Stomach (tissue), 9 donors: ENCODE measurements around the gene ARHGAP15. TPM values are rescaled to one million over a fixed set of nuclear protein-coding genes. Genes with fewer than 3 reads are reported as not detected.

Experiments
- DNase-seq, 2 donors: peaks; one replicate each; pipeline versions ENCODE4 v3.0.0 to v3.0.0-alpha.2; 2013 to 2019
- H3K27ac ChIP-seq, 5 donors: fragments of 200-600 bp in 4 of 5; sonication (generic) in 4 of 5; one replicate each; pipeline ENCODE4 v1.5.1; 2013 to 2019; ENCODE audit warnings: mild to moderate bottlenecking in 1 of 5, moderate library complexity in 1 of 5
- H3K27me3 ChIP-seq, 3 donors: fragments of 200-600 bp; sonication (generic); one replicate each; pipeline ENCODE4 v1.5.1; 2017 to 2019; ENCODE audit warnings: mixed run types in 1 of 3
- H3K36me3 ChIP-seq, 4 donors: fragments of 200-600 bp; sonication (generic); 1 replicate in 3 of 4; 2 replicates in 1 of 4; pipeline ENCODE4 v1.5.1; 2016 to 2019
- H3K4me1 ChIP-seq, 4 donors: fragments of 200-600 bp; sonication (generic); one replicate each; pipeline ENCODE4 v1.5.1; 2016 to 2019
- H3K4me3 ChIP-seq, 4 donors: fragments of 200-600 bp; sonication (generic) in 3 of 4; one replicate each; pipeline ENCODE4 v1.5.1; 2016 to 2019; ENCODE audit warnings: mild to moderate bottlenecking in 1 of 4
- H3K9me3 ChIP-seq, 4 donors: fragments of 200-600 bp; sonication (generic); one replicate each; pipeline ENCODE4 v1.5.1; 2016 to 2019
- EP300 ChIP-seq: sonication (generic); formaldehyde crosslinking; IDR thresholded peaks from one replicate; pipeline ENCODE4 v1.6.1; 2017; ENCODE audit warnings: antibody characterized with exemption
- POLR2A ChIP-seq, 4 donors: fragments of 450-650 bp; IDR thresholded peaks; one replicate each; pipeline ENCODE4 v1.6.1; 2016; ENCODE audit warnings: antibody characterized with exemption in 4 of 4, control low read depth in 2 of 4, mild to moderate bottlenecking in 1 of 4, moderate library complexity in 1 of 4
- POLR2AphosphoS5 ChIP-seq, 3 donors: sonication (generic); formaldehyde crosslinking; IDR thresholded peaks; one replicate each; pipeline ENCODE4 v1.6.1; 2016; ENCODE audit warnings: antibody characterized with exemption in 3 of 3
- WGBS, 5 donors: extraction: QIAGEN DNeasy Blood & Tissue Kit in 3 of 5; methylation state at CpG; one replicate each; pipeline versions ENCODE4 v1.1.5 to v1.1.7; 2013 to 2018; 5-methylcytosine and 5-hydroxymethylcytosine counted together
- intact Hi-C: fragments of 100-400 bp; cut with DNase I; formaldehyde crosslinking; loops from one replicate; pipeline ENCODE4 v1.15.1; 2023; ENCODE audit warnings: low total_unique reads
- polyA plus RNA-seq, 3 donors: library from polyadenylated mRNA; stranded (reverse); fragments of 200-250 nt; gene quantifications; one replicate each; pipeline ENCODE4 v1.2.3, GENCODE V29; 2013
- total RNA-seq, 5 donors: library from RNA; depleted of rRNA; stranded (reverse); fragments of >200 nt; gene quantifications; one replicate each; pipeline versions ENCODE4 v1.1.0 to v1.2.3, GENCODE V29; 2014 to 2016
- TF ChIP-seq, protein P1 (sequence below), 7 experiments: fragments of 450-650 bp in 4 of 7; fragments of 200-600 bp in 3 of 7; sonication (generic) in 3 of 7; IDR thresholded peaks; one replicate each; pipeline ENCODE4 v1.5.1; 2016 to 2019; ENCODE audit warnings: antibody characterized with exemption in 7 of 7, control low read depth in 2 of 7, mild to moderate bottlenecking in 1 of 7
- donor health status: healthy with polysubstance abuse.
- donor health status: Bipolar disorder and iron deficiency.
- donor health status: healthy.

Gene ARHGAP15
- total and polyA plus RNA-seq, 8 donors = 1.8 to 66.3 (median 6.8) TPM; not detected in 1

DNA sequence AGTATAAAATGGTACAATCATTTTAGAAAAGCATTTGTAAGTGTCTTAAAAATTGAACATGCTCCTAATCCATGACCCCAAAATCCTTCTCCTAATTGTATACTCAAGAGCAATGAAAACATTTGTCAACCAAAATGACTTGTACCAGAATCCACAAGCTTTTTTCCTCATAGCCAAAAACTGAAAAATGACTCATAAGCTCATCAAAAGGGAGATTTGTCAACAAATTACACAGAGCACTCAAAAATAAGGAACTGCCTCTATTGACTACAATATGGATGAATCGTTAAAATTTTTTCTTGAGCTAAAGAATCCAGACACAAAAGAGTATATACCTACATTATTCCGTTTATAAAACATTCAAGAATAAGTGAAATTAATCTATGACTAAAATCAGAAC lies 544.8 kb downstream of the ARHGAP15 start:
- H3K27ac ChIP-seq = no peak overlapping the region
- H3K36me3 ChIP-seq = no peaks in the 10 kb centered on the region
- no peak overlapping the region for H3K4me3 ChIP-seq
- whole genome bisulfite sequencing, 5 donors = 90 to 95% (median 93%) methylated on average over 2 of the region's 2 CpGs
- H3K4me1 ChIP-seq = no peaks in the 10 kb centered on the region
- H3K27me3 ChIP-seq = no peaks in the 10 kb centered on the region
- intact Hi-C loops = no loop called here
- DNase-seq = no peak
- TF ChIP-seq POLR2A (IDR thresholded peaks at IDR 0.05) = no peak
- no peak for TF ChIP-seq POLR2AphosphoS5 (IDR thresholded peaks at IDR 0.05)
- no peak for TF ChIP-seq EP300
- TF ChIP-seq, protein P1, sequence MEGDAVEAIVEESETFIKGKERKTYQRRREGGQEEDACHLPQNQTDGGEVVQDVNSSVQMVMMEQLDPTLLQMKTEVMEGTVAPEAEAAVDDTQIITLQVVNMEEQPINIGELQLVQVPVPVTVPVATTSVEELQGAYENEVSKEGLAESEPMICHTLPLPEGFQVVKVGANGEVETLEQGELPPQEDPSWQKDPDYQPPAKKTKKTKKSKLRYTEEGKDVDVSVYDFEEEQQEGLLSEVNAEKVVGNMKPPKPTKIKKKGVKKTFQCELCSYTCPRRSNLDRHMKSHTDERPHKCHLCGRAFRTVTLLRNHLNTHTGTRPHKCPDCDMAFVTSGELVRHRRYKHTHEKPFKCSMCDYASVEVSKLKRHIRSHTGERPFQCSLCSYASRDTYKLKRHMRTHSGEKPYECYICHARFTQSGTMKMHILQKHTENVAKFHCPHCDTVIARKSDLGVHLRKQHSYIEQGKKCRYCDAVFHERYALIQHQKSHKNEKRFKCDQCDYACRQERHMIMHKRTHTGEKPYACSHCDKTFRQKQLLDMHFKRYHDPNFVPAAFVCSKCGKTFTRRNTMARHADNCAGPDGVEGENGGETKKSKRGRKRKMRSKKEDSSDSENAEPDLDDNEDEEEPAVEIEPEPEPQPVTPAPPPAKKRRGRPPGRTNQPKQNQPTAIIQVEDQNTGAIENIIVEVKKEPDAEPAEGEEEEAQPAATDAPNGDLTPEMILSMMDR (IDR thresholded peaks at IDR 0.05) = no peak
- H3K9me3 ChIP-seq = no peaks in the 10 kb centered on the region

DNA sequence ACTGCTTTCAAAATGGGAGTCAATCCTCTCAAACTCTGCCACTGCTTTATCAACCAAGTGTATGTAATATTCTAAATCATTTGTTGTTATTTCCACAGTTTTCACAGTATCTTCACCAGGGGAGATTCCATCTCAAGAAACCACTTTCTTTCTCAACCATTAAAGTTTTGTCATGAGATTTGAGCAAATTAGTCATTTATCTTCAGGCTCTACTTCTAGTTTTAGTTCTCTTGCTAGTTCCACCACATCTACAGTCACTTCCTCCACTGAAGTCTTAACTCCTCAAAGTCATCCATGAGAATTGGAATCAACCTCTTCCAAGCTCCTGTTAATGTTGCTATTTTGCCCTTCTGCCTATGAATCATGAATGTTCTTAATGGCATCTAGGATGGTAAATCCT lies 545.8 kb downstream of the ARHGAP15 start:
- TF ChIP-seq POLR2A (IDR thresholded peaks at IDR 0.05) = no peak
- TF ChIP-seq, protein P1 (IDR thresholded peaks at IDR 0.05) = no peak
- no peak for TF ChIP-seq POLR2AphosphoS5 (IDR thresholded peaks at IDR 0.05)
- TF ChIP-seq EP300 = no peak
- no peaks in the 10 kb centered on the region for H3K27me3 ChIP-seq
- no peak for DNase-seq
- H3K4me1 ChIP-seq = no peaks in the 10 kb centered on the region
- H3K27ac ChIP-seq = no peak overlapping the region
- H3K9me3 ChIP-seq = no peaks in the 10 kb centered on the region
- intact Hi-C loops = no loop called here
- H3K4me3 ChIP-seq = no peak overlapping the region
- no peaks in the 10 kb centered on the region for H3K36me3 ChIP-seq

DNA sequence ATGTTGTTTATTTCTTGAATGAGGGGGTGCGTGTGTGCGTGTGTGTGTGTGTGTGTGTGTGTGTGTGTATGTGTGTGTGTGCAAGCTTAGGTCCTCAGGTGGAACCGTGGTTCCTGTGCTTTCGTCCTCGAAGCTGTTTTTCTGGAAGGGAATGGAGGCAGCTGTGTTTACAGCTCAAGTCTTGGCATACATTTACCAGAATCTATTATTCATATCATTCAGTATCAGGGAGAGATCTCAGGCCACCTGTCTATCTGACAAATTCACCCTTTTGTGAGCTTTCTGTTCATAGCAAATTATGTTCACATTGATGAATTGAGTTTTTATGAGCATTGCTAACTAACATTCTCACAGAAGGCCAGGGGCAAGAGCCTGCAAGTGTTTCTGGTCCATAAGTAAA lies 550.4 kb downstream of the ARHGAP15 start:
- Histone ChIP-seq H3K4me3 (no peak overlapping the region), H3K4me1 (no peaks in the 10 kb centered on the region), H3K9me3 (no peaks in the 10 kb centered on the region), H3K27me3 (no peaks in the 10 kb centered on the region), H3K36me3 (no peaks in the 10 kb centered on the region), H3K27ac (no peak overlapping the region)
- intact Hi-C loops = no loop called here
- WGBS, 5 donors = 66 to 84% (median 76%) methylated on average over 5 of the region's 5 CpGs
- DNase-seq = peak in 1 of 2 donors; percentile 21
- TF ChIP-seq EP300 (no peak), POLR2A (IDR thresholded peaks at IDR 0.05) (no peak), POLR2AphosphoS5 (IDR thresholded peaks at IDR 0.05) (no peak)
- TF ChIP-seq, protein P1 (IDR thresholded peaks at IDR 0.05) = no peak

DNA sequence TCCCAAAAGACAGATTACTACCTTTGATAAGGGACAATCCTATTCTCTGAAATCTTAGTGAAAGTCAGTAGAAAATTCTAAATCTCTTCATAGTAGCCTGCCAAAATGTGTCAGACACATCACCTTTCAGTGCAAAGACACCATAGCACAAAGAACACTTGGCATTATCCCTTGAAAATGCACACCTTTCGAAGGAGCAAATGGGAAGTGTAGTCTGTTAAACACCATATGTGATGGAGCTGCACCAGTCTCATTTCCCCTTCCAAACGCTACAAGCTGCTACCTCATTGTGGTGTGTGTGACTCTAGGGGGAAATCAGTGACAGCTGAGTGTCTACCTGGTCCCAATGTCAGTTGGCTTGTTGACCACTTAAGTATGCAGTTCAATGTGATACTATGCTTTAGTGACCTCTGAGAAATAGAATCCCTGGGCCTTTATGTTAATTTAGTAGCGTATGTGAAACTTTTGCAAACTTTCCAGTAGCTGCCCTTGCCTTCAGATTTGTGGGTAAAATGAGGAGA lies 551.7 kb downstream of the ARHGAP15 start:
- H3K27me3 ChIP-seq = no peaks in the 10 kb centered on the region
- no peaks in the 10 kb centered on the region for H3K36me3 ChIP-seq
- no peaks in the 10 kb centered on the region for H3K9me3 ChIP-seq
- intact Hi-C loops = no loop called here
- H3K27ac ChIP-seq = no peak overlapping the region
- H3K4me1 ChIP-seq = peaks cover 0 to 7% (median 0%) of the 10 kb centered on the region in 4 donors
- DNase-seq = no peak
- H3K4me3 ChIP-seq = no peak overlapping the region
- TF ChIP-seq EP300 (no peak), POLR2A (IDR thresholded peaks at IDR 0.05) (no peak), POLR2AphosphoS5 (IDR thresholded peaks at IDR 0.05) (no peak)
- TF ChIP-seq, protein P1 (IDR thresholded peaks at IDR 0.05) = no peak
- WGBS, 5 donors = 93 to 96% (median 94%) methylated on average over 3 of the region's 3 CpGs
